Measurements from ENCODE around the gene ITGBL1.

ITGBL1 gene

DNA sequence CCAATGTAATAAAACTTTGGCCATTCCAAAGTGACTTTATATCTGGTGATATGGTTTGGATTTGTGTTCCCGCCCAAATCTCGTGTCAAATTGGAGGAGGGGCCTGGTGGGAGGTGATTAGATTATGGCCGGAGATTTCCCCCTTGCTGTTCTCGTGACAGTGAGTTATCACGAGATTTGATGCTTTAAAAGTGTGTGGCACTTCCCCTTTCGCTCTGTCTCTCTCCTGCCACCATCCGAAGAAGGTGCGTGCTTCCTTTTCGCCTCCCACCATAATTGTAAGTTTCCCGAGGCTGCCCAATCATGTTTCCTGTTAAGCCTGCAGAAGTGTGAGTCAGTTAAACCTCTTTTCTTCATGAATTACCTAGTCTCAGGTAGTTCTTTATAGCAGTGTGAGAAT lies 26.9 kb upstream of the ITGBL1 start:
- TF ChIP-seq, protein P1, sequence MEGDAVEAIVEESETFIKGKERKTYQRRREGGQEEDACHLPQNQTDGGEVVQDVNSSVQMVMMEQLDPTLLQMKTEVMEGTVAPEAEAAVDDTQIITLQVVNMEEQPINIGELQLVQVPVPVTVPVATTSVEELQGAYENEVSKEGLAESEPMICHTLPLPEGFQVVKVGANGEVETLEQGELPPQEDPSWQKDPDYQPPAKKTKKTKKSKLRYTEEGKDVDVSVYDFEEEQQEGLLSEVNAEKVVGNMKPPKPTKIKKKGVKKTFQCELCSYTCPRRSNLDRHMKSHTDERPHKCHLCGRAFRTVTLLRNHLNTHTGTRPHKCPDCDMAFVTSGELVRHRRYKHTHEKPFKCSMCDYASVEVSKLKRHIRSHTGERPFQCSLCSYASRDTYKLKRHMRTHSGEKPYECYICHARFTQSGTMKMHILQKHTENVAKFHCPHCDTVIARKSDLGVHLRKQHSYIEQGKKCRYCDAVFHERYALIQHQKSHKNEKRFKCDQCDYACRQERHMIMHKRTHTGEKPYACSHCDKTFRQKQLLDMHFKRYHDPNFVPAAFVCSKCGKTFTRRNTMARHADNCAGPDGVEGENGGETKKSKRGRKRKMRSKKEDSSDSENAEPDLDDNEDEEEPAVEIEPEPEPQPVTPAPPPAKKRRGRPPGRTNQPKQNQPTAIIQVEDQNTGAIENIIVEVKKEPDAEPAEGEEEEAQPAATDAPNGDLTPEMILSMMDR (IDR thresholded peaks at IDR 0.05; ENCODE audit: low read depth, low read length, missing control alignments): no peak
- H3K4me3 ChIP-seq (replicated peaks; ENCODE audit: low read depth, low read length): no peak overlapping the region
- DNase-seq (ENCODE audit: extremely low read depth, low read depth): no peak

DNA sequence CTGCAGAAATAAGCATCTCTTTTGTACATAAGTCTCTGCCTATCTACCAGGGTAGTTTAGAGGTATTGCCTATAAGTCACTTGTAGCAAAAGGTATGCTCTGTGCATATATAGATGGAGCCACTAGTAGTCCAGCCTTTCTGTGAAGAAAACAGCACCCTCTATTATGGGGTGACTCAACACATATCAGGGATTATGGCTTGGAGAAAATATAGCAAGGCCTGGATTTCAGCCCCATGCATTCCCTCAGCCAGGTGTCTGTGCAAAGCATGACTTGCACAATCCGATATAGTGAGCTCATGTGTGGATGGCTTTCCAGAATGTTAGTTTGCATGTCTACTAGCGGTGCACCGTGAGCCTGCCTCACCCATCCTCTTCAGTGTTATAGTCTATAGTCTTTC lies 22.7 kb upstream of the ITGBL1 start:
- H3K4me3 ChIP-seq (replicated peaks; ENCODE audit: low read depth, low read length): no peak overlapping the region
- DNase-seq (ENCODE audit: extremely low read depth, low read depth): no peak
- TF ChIP-seq, protein P1 (IDR thresholded peaks at IDR 0.05; ENCODE audit: low read depth, low read length, missing control alignments): no peak

DNA sequence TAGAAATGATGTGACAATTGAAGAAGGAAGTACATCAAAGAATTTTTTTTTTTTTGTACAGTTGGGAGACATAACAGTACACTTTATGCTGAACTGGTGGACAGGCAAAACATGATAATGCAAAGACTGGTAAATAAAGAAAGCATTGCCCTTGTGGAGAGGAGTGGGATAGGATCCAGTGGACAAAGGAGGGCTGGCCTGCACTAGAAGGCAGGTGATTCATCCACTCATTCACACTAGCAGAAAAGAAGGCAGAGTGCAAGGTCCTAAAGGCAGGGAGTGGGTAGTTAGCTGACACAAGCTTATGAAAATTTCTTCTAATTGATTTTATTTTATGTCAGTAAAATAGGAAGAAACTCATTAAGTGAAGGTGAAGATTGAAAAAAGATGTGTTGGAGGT lies 18.6 kb upstream of the ITGBL1 start:
- DNase-seq (ENCODE audit: extremely low read depth, low read depth): no peak
- no peak overlapping the region for H3K4me3 ChIP-seq (replicated peaks; ENCODE audit: low read depth, low read length)
- TF ChIP-seq, protein P1 (IDR thresholded peaks at IDR 0.05; ENCODE audit: low read depth, low read length, missing control alignments): no peak

DNA sequence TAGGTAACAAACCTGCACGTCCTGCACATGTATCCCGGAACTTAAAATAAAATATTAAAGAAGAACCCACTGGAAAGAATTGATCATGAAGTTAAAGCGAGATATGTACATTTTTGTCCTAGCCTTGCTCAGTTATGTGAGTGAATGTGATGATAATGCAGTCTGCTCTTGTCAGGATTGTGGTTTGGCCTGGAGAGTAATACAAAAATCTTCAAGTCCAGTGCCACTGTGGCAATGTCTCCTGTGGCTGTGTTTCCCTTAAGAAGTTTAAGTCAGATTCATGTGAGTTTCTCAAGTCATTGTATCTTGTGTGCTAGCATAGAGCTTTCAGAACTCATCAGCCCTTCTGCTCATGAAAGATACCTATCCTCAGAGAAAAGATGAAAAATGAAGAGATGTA lies 18.0 kb upstream of the ITGBL1 start:
- TF ChIP-seq, protein P1 (IDR thresholded peaks at IDR 0.05; ENCODE audit: low read depth, low read length, missing control alignments): no peak
- no peak for DNase-seq (ENCODE audit: extremely low read depth, low read depth)
- H3K4me3 ChIP-seq (replicated peaks; ENCODE audit: low read depth, low read length): no peak overlapping the region

DNA sequence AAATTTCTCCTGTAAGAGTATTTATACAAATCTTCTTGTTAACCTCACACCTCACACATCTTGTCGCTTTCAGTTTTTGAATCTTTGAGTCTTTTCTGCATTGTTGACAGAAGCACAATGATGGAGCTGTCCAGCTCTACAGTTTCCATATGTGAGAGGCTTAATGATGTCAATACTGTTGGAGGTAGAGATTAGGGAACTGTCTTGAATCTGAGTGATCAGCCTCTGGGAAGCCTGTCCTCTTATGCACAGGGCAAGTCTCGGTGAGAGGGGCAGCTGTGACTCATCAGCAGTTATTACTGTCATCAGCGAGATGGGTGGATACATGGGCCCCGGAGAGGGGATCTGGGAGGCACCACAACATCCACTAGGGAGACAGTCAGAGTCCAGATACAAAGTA lies 4.6 kb upstream of the ITGBL1 start:
- no peak overlapping the region for H3K4me3 ChIP-seq (replicated peaks; ENCODE audit: low read depth, low read length)
- TF ChIP-seq, protein P1 (IDR thresholded peaks at IDR 0.05; ENCODE audit: low read depth, low read length, missing control alignments): no peak
- no peak for DNase-seq (ENCODE audit: extremely low read depth, low read depth)

DNA sequence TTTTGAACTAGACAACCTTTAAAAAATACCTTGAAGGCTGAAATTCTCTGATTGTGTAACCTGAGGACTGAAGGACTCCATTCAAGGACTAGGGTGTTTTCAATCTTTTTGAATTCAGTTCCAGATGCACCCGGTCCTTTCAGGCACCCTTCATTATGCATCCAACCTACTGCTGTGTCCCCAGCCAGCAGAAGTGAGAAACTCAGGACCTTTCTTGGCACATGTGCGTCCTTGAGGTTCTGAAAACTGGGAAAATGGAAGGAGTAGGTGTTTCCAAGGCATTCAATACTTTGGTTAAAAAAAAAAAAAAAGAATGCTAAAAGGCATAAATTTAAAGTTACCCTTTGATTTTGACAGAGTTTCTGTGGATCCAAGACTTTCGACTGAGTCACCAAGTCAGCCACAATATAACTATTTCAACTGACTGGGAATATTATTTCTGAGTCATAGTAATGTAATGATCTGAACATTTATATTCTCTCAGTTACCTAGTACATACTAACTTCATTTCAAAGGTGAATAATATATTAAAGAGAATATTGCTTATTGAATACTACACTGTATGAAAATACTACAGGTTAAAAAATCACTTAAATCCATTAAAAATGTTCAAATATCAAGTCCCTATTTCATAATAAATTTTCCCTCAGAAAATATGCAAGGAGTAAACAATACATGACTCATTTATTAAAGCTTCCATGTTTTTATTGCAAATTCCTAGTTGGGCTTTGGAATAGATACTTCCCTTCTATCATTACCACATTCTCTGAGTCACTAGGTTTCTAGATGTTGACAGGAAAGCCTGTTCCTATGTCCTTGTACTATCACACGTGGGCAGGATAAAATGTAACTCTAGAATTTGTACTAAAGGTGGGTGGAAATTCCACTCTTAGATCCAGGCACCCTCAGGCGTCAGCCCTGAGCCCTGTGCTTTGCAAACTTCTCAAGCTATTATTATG lies 2.4 kb upstream of the ITGBL1 start:
- DNase-seq (ENCODE audit: extremely low read depth, low read depth): peak; percentile 72
- TF ChIP-seq, protein P1 (IDR thresholded peaks at IDR 0.05; ENCODE audit: low read depth, low read length, missing control alignments): no peak
- no peak overlapping the region for H3K4me3 ChIP-seq (replicated peaks; ENCODE audit: low read depth, low read length)

Data from HFF-Myc (cell line).